Measurements from ENCODE around the gene R3HDML.

DNA sequence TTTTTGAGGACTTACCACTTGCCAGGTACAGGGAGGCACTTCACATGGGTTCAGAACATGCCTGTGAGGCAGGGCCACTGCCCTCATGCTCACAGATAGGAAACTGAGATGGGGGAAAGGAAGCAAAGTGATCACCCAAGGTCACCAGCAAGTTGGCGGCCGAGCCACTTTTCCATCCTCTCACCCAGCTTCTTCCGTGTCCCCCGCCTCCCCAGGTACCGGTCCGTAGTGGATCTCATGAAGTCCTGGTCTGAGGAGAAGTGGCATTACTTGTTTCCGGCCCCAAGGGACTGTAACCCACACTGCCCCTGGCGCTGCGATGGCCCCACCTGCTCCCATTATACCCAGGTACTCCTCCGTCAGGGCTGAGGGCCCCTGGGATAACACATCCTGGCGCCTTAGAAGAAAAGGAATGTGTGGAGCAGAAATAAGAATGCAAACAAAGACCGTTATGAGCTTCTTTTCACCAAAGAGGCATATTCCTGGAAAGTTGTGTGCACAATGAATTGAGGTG is 6.4 kb downstream of the R3HDML start:
- no peak for TF ChIP-seq SKIL (IDR thresholded peaks at IDR 0.05; ENCODE audit: low read depth, poor library complexity, severe bottlenecking)
- no peak for TF ChIP-seq POLR2A (IDR thresholded peaks at IDR 0.05; ENCODE audit: low read depth, low read length)
- TF ChIP-seq NR2C2 (IDR thresholded peaks at IDR 0.05; ENCODE audit: borderline replicate concordance, control insufficient read depth, insufficient read length, low read depth): no peak
- no peak for TF ChIP-seq CTCF (IDR thresholded peaks at IDR 0.05 in 2 of 3, conservative IDR thresholded peaks at IDR 0.05 in 1 of 3; ENCODE audit: control insufficient read depth in 2 of 3, extremely low read depth in 1 of 3, insufficient read depth in 1 of 3, low read depth in 3 of 3, low read length in 3 of 3)
- no peak for TF ChIP-seq ZBTB33 (IDR thresholded peaks at IDR 0.05)
- TF ChIP-seq, protein P1, sequence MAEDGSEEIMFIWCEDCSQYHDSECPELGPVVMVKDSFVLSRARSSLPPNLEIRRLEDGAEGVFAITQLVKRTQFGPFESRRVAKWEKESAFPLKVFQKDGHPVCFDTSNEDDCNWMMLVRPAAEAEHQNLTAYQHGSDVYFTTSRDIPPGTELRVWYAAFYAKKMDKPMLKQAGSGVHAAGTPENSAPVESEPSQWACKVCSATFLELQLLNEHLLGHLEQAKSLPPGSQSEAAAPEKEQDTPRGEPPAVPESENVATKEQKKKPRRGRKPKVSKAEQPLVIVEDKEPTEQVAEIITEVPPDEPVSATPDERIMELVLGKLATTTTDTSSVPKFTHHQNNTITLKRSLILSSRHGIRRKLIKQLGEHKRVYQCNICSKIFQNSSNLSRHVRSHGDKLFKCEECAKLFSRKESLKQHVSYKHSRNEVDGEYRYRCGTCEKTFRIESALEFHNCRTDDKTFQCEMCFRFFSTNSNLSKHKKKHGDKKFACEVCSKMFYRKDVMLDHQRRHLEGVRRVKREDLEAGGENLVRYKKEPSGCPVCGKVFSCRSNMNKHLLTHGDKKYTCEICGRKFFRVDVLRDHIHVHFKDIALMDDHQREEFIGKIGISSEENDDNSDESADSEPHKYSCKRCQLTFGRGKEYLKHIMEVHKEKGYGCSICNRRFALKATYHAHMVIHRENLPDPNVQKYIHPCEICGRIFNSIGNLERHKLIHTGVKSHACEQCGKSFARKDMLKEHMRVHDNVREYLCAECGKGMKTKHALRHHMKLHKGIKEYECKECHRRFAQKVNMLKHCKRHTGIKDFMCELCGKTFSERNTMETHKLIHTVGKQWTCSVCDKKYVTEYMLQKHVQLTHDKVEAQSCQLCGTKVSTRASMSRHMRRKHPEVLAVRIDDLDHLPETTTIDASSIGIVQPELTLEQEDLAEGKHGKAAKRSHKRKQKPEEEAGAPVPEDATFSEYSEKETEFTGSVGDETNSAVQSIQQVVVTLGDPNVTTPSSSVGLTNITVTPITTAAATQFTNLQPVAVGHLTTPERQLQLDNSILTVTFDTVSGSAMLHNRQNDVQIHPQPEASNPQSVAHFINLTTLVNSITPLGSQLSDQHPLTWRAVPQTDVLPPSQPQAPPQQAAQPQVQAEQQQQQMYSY (CRISPR knock-in tag; IDR thresholded peaks at IDR 0.05): no peak
- TF ChIP-seq RB1 (IDR thresholded peaks at IDR 0.05; ENCODE audit: borderline replicate concordance): no peak
- TF ChIP-seq EZH2 (IDR thresholded peaks at IDR 0.05; ENCODE audit: borderline replicate concordance, control insufficient read depth, low read depth, low read length): no peak
- no peak for TF ChIP-seq ZBTB11 (CRISPR knock-in tag; IDR thresholded peaks at IDR 0.05)
- TF ChIP-seq LARP7 (IDR thresholded peaks at IDR 0.05): no peak
- TF ChIP-seq BHLHE40 (IDR thresholded peaks at IDR 0.05; ENCODE audit: borderline replicate concordance in 1 of 2, low read depth in 2 of 2, low read length in 1 of 2): no peak
